Measurements from ENCODE around the gene IDH3G.

IDH3G gene

DNA sequence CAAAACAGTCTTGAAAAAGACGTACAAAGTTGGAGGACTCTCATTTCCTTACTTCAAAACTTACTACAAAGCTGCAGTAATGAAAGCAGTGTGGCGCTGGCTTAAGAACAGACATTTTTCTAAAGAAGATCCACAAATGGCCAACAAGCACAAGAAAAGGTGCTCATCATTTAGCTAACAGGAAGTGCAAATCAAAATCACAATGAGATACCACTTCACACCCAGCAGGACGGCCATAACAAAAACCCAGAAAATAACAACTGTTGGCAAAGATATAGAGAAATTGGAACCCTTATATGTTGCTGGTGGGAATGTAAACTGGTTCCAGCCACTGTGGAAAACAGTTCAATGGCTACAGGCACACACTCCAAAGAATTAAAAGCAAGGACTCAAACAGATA, 32.8 kb upstream of the IDH3G start:
- Histone ChIP-seq H3K27me3 (replicated peaks) (peaks cover 22% of the 10 kb centered on the region), H3K36me3 (replicated peaks) (no peaks in the 10 kb centered on the region), H3K27ac (no peak overlapping the region), H3K4me3 (ENCODE audit: low read depth, low read length) (no peak overlapping the region)
- TF ChIP-seq, protein P1, sequence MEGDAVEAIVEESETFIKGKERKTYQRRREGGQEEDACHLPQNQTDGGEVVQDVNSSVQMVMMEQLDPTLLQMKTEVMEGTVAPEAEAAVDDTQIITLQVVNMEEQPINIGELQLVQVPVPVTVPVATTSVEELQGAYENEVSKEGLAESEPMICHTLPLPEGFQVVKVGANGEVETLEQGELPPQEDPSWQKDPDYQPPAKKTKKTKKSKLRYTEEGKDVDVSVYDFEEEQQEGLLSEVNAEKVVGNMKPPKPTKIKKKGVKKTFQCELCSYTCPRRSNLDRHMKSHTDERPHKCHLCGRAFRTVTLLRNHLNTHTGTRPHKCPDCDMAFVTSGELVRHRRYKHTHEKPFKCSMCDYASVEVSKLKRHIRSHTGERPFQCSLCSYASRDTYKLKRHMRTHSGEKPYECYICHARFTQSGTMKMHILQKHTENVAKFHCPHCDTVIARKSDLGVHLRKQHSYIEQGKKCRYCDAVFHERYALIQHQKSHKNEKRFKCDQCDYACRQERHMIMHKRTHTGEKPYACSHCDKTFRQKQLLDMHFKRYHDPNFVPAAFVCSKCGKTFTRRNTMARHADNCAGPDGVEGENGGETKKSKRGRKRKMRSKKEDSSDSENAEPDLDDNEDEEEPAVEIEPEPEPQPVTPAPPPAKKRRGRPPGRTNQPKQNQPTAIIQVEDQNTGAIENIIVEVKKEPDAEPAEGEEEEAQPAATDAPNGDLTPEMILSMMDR (IDR thresholded peaks at IDR 0.05; ENCODE audit: low read depth, low read length, missing control alignments), result no peak
- in situ Hi-C loops (cut with HindIII; ENCODE audit: low pct_ligation_motif_present, low sequenced_read_pairs), result no loop called here
- DNase-seq, result no peak

DNA sequence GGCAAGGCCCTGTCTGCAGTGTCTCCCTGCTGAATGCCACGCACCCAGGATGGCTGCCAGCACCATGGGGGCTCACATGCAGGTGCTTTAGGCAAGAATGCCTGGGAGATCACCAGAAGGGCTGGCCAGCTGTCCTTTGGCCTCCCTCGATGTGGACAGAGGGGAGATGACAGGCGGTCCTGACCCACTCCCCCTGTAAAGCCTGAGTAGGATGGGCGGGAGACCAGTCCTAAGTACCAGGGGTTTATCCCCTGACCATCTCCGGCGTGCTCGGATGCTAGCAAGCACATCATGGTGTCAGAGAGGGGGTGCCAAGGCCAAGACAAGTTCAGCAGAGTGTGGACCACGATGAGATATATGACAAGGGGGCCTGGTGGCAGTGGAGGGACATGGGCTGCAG, 30.9 kb upstream of the IDH3G start:
- in situ Hi-C loops (cut with HindIII; ENCODE audit: low pct_ligation_motif_present, low sequenced_read_pairs), result no loop called here
- TF ChIP-seq, protein P1 (IDR thresholded peaks at IDR 0.05; ENCODE audit: low read depth, low read length, missing control alignments), result no peak
- Histone ChIP-seq H3K27ac (no peak overlapping the region), H3K36me3 (replicated peaks) (no peaks in the 10 kb centered on the region), H3K27me3 (replicated peaks) (peaks cover 11% of the 10 kb centered on the region), H3K4me3 (ENCODE audit: low read depth, low read length) (no peak overlapping the region)
- DNase-seq, result no peak

DNA sequence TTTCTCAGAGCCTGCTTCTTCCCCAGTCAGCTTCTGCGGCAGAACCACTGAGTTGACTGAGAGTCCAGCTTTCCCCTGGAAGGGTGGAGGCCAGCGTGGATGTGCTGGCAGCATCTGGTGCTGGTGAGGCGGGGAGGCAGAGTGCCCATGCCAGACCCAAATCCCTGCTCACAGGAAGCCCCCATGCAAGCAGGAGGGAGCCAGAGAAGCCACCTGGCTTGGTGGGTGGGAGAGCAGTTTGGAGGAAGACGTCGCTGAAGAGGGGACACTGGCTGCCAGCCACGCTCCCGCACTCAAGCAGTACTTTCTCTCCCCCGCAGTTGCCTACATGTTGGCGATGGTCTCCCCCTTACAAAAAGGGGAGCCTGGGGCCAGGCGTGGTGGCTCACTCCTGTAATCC, 30.2 kb upstream of the IDH3G start:
- TF ChIP-seq, protein P1 (IDR thresholded peaks at IDR 0.05; ENCODE audit: low read depth, low read length, missing control alignments), result no peak
- Histone ChIP-seq H3K36me3 (replicated peaks) (no peaks in the 10 kb centered on the region), H3K27me3 (replicated peaks) (peaks cover 5% of the 10 kb centered on the region), H3K4me3 (ENCODE audit: low read depth, low read length) (no peak overlapping the region), H3K27ac (no peak overlapping the region)
- DNase-seq, result no peak
- in situ Hi-C loops (cut with HindIII; ENCODE audit: low pct_ligation_motif_present, low sequenced_read_pairs), result no loop called here

DNA sequence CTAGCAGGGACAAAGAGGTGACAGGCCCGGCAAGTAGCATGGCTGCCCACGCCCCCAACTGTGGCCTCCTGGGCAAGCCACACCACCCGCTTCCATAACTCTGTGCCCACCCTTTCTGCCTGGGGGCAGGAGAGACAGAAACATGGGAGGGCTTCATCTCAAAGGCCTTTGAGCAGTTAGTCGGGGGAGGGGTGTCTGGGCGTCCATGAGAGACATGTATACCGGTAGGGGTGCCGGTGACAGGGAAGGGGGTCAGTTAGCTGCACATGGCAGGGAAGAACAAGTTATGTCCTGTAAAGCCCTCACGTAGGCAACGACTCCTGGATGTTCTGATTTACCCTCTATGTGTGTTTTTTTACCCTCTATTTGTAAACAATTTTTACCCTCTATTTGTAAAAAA, 26.9 kb upstream of the IDH3G start:
- in situ Hi-C loops (cut with HindIII; ENCODE audit: low pct_ligation_motif_present, low sequenced_read_pairs), result no loop called here
- no peak overlapping the region for H3K4me3 ChIP-seq (ENCODE audit: low read depth, low read length)
- DNase-seq, result no peak
- no peaks in the 10 kb centered on the region for H3K36me3 ChIP-seq (replicated peaks)
- H3K27me3 ChIP-seq (replicated peaks), result no peaks in the 10 kb centered on the region
- TF ChIP-seq, protein P1 (IDR thresholded peaks at IDR 0.05; ENCODE audit: low read depth, low read length, missing control alignments), result no peak
- no peak overlapping the region for H3K27ac ChIP-seq

DNA sequence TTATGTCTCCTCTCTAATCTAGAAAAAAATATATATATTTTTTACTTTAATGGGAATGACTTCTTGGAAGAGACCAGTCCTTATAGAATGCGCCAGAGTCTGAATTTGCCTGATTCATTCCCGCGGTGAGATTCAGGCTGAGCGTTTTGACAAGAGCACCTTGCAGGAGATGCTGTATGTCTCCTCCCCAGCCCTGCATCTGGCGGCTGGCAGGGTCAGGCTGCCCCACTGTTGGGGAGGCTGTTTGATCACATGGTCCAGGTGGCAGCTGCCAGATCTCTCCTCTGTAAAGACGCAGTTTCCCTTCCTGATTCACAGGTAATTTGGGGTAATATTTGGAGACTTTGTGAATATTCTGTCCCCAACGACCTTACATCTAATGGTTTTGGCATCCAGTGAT, 26.4 kb upstream of the IDH3G start:
- TF ChIP-seq, protein P1 (IDR thresholded peaks at IDR 0.05; ENCODE audit: low read depth, low read length, missing control alignments), result no peak

DNA sequence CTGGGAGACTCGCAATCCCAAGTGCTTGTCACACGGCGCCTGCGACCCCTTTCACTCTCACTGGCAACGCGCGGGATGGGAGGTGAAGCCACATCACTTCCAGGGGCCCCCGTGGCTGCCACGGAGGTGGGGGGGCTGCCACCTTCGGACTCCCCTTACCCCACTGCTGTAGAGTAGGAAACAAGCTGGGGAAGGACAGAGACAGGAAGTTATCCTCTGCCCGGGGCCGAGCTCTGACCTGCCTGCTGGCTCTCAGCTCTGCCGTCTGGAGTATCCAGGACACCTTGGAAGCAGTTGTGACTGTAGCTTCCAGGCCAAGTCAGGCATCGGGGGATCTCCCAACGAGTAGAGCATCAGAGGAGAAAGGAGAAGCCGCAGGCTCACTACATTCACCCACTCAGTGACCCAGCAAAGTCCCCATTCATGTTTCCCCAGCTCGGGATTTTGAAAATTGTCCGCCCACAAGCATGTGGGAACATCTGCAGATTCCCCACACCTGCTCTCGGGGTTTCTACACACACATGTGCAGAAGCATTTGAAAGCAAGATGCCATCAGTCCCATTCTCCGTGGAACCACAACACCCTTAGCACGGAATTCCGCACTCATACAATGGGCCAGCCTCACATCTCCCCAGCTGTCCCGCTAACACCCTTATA, 25.3 kb upstream of the IDH3G start:
- TF ChIP-seq, protein P1 (IDR thresholded peaks at IDR 0.05; ENCODE audit: low read depth, low read length, missing control alignments), result no peak
- Histone ChIP-seq H3K27ac (no peak overlapping the region), H3K4me3 (ENCODE audit: low read depth, low read length) (peak overlapping the region; percentile 35), H3K27me3 (replicated peaks) (no peaks in the 10 kb centered on the region), H3K36me3 (replicated peaks) (no peaks in the 10 kb centered on the region)
- in situ Hi-C loops (cut with HindIII; ENCODE audit: low pct_ligation_motif_present, low sequenced_read_pairs), result no loop called here
- DNase-seq, result no peak

More for the DNA sequence above, 26.4 kb upstream of the IDH3G start:
- in situ Hi-C loops (cut with HindIII; ENCODE audit: low pct_ligation_motif_present, low sequenced_read_pairs), result no loop called here
- Histone ChIP-seq H3K27ac (no peak overlapping the region), H3K27me3 (replicated peaks) (no peaks in the 10 kb centered on the region), H3K36me3 (replicated peaks) (no peaks in the 10 kb centered on the region), H3K4me3 (ENCODE audit: low read depth, low read length) (no peak overlapping the region)
- DNase-seq, result no peak

All from brain microvascular endothelial cell (primary cell).